Neural progenitor cell (in vitro differentiated cells): ENCODE results near the gene EXOC4. TPM values are rescaled to one million over a fixed set of nuclear protein-coding genes. Genes with fewer than 3 reads are reported as not detected.

ENCODE experiments used
- DNase-seq: peaks from one replicate; pipeline ENCODE4 v3.0.0-alpha.2; 2016; ENCODE audit warnings: low spot score
- H2AFZ ChIP-seq: fragments of 200-600 bp; sonication (generic); replicated peaks from 2 replicates; pipeline ENCODE4 v1.6.1; 2016; ENCODE audit warnings: antibody characterized with exemption
- H3F3A ChIP-seq: fragments of 200-600 bp; sonication (generic); 2 replicates; pipeline ENCODE4 v1.6.1; 2016; ENCODE audit warnings: antibody characterized with exemption, low read depth
- H3K27ac ChIP-seq: fragments of 200-600 bp; sonication (generic); 2 replicates; pipeline ENCODE4 v1.5.1; 2016; ENCODE audit warnings: mild to moderate bottlenecking
- H3K27me3 ChIP-seq: fragments of 200-600 bp; sonication (generic); 2 replicates; pipeline ENCODE4 v1.6.1; 2016; ENCODE audit warnings: mild to moderate bottlenecking, moderate library complexity
- H3K36me3 ChIP-seq: fragments of 200-600 bp; sonication (generic); 2 replicates; pipeline ENCODE4 v1.5.1; 2016
- H3K4me1 ChIP-seq: fragments of 200-600 bp; sonication (generic); 2 replicates; pipeline ENCODE4 v1.6.1; 2016; ENCODE audit warnings: mixed run types
- H3K4me2 ChIP-seq: fragments of 200-600 bp; sonication (generic); 2 replicates; pipeline ENCODE4 v1.6.1; 2016
- H3K4me3 ChIP-seq: fragments of 200-600 bp; sonication (generic); 2 replicates; pipeline ENCODE4 v1.5.1; 2016
- H3K79me2 ChIP-seq: fragments of 200-600 bp; sonication (generic); 2 replicates; pipeline ENCODE4 v1.6.1; 2016; ENCODE audit warnings: low read depth
- H3K9ac ChIP-seq: fragments of 200-600 bp; sonication (generic); 2 replicates; pipeline ENCODE4 v1.6.1; 2016
- H3K9me3 ChIP-seq: fragments of 200-600 bp; sonication (generic); 2 replicates; pipeline ENCODE4 v1.5.1; 2016; ENCODE audit warnings: low read depth
- H4K20me1 ChIP-seq: fragments of 200-600 bp; sonication (generic); 2 replicates; pipeline ENCODE4 v1.6.1; 2016; ENCODE audit warnings: low read depth
- H3K27ac Mint-ChIP-seq: 3 replicates; pipeline ENCODE4 v1.8.0; 2021; ENCODE audit warnings: mixed read lengths
- H3K27me3 Mint-ChIP-seq: 2 replicates; pipeline ENCODE4 v1.8.0; 2022; ENCODE audit warnings: low read depth, mild to moderate bottlenecking, inconsistent platforms, moderate library complexity, mixed read lengths; ENCODE audit not compliant: insufficient read depth
- H3K36me3 Mint-ChIP-seq: 3 replicates; pipeline ENCODE4 v1.8.0; 2021; ENCODE audit warnings: mixed read lengths
- H3K4me1 Mint-ChIP-seq: 3 replicates; pipeline ENCODE4 v1.8.0; 2021; ENCODE audit warnings: mixed read lengths
- H3K4me3 Mint-ChIP-seq: 3 replicates; pipeline ENCODE4 v1.8.0; 2021; ENCODE audit warnings: mild to moderate bottlenecking, moderate library complexity, mixed read lengths
- H3K9me3 Mint-ChIP-seq: 3 replicates; pipeline ENCODE4 v1.8.0; 2020; ENCODE audit warnings: mixed read lengths
- CTCF ChIP-seq: fragments of 200-600 bp; sonication (generic); IDR thresholded peaks from 2 replicates; pipeline ENCODE4 v1.5.1; 2017; ENCODE audit warnings: antibody characterized with exemption, mild to moderate bottlenecking
- EZH2 ChIP-seq: fragments of 200-600 bp; sonication (generic); IDR thresholded peaks from 2 replicates; pipeline ENCODE4 v1.6.1; 2017; ENCODE audit warnings: antibody characterized with exemption, mild to moderate bottlenecking, moderate library complexity
- EZH2phosphoT487 ChIP-seq: fragments of 200-600 bp; sonication (generic); IDR thresholded peaks from 2 replicates; pipeline ENCODE4 v1.6.1; 2017; ENCODE audit warnings: antibody characterized with exemption
- total RNA-seq: library from RNA; depleted of rRNA; stranded (reverse); fragments of >200 nt; gene quantifications from 2 replicates; pipeline ENCODE4 v1.2.3, GENCODE V29; 2015; ENCODE audit warnings: low replicate concordance

The EXOC4 gene
- total RNA-seq, 1 donor from 2014 or later: 129 TPM

- Mint-ChIP-seq H3K4me3 (no peak overlapping the region), H3K36me3 (no peaks in the 10 kb centered on the region), H3K9me3 (peaks cover 11% of the 10 kb centered on the region), H3K4me1 (no peaks in the 10 kb centered on the region), H3K27ac (no peak overlapping the region), H3K27me3 (peaks cover 2% of the 10 kb centered on the region)
- H3K4me2 ChIP-seq: no peak overlapping the region
- H3K36me3 ChIP-seq: no peaks in the 10 kb centered on the region
- H3F3A ChIP-seq: no peaks in the 10 kb centered on the region
- no peaks in the 10 kb centered on the region for H3K79me2 ChIP-seq
- no peak overlapping the region for H2AFZ ChIP-seq
- TF ChIP-seq EZH2: no peak
- H4K20me1 ChIP-seq: no peaks in the 10 kb centered on the region
- no peak overlapping the region for H3K4me3 ChIP-seq
- no peak overlapping the region for H3K9ac ChIP-seq
- no peaks in the 10 kb centered on the region for H3K4me1 ChIP-seq
- no peak overlapping the region for H3K27ac ChIP-seq
- no peak for DNase-seq
- peaks cover 6% of the 10 kb centered on the region for H3K9me3 ChIP-seq
- no peaks in the 10 kb centered on the region for H3K27me3 ChIP-seq
Observed at GRCh38 chr7:134098072-134098471, 845.2 kb downstream of the EXOC4 start.

- Histone ChIP-seq H3K9me3 (no peaks in the 10 kb centered on the region), H3K4me1 (no peaks in the 10 kb centered on the region), H3K27ac (no peak overlapping the region), H3K79me2 (no peaks in the 10 kb centered on the region), H3K9ac (no peak overlapping the region), H3K36me3 (no peaks in the 10 kb centered on the region), H3K4me3 (no peak overlapping the region), H4K20me1 (no peaks in the 10 kb centered on the region), H3K27me3 (no peaks in the 10 kb centered on the region), H3K4me2 (no peak overlapping the region), H3F3A (no peaks in the 10 kb centered on the region), H2AFZ (no peak overlapping the region)
- H3K4me3 Mint-ChIP-seq: no peak overlapping the region
- H3K27ac Mint-ChIP-seq: no peak overlapping the region
- no peaks in the 10 kb centered on the region for H3K27me3 Mint-ChIP-seq
- no peaks in the 10 kb centered on the region for H3K36me3 Mint-ChIP-seq
- DNase-seq: no peak
- no peak for TF ChIP-seq EZH2phosphoT487
- no peak for TF ChIP-seq CTCF
- no peak for TF ChIP-seq EZH2
- no peaks in the 10 kb centered on the region for H3K4me1 Mint-ChIP-seq
- no peaks in the 10 kb centered on the region for H3K9me3 Mint-ChIP-seq
Observed at GRCh38 chr7:134101716-134102115, 848.8 kb downstream of the EXOC4 start.

- no peak for TF ChIP-seq EZH2phosphoT487
- no peak for TF ChIP-seq EZH2
- TF ChIP-seq CTCF: no peak
- H3K27me3 Mint-ChIP-seq: no peaks in the 10 kb centered on the region
- H3K4me3 Mint-ChIP-seq: no peak overlapping the region
- no peaks in the 10 kb centered on the region for H3K4me1 Mint-ChIP-seq
- Histone ChIP-seq H3K9me3 (no peaks in the 10 kb centered on the region), H3K27me3 (no peaks in the 10 kb centered on the region), H3K36me3 (no peaks in the 10 kb centered on the region), H4K20me1 (no peaks in the 10 kb centered on the region), H3F3A (no peaks in the 10 kb centered on the region), H3K27ac (no peak overlapping the region), H3K4me3 (no peak overlapping the region), H3K4me1 (no peaks in the 10 kb centered on the region), H2AFZ (no peak overlapping the region), H3K4me2 (no peak overlapping the region), H3K79me2 (no peaks in the 10 kb centered on the region), H3K9ac (no peak overlapping the region)
- no peak for DNase-seq
- H3K27ac Mint-ChIP-seq: no peak overlapping the region
- no peaks in the 10 kb centered on the region for H3K36me3 Mint-ChIP-seq
- no peaks in the 10 kb centered on the region for H3K9me3 Mint-ChIP-seq
Observed at GRCh38 chr7:134104166-134104565, 851.3 kb downstream of the EXOC4 start.

GRCh38 chr7:134105841-134106240 is 853.0 kb downstream of the EXOC4 start:
- Histone ChIP-seq H3K9me3 (no peaks in the 10 kb centered on the region), H3K4me2 (no peak overlapping the region), H4K20me1 (no peaks in the 10 kb centered on the region), H2AFZ (no peak overlapping the region), H3K4me1 (no peaks in the 10 kb centered on the region), H3K27me3 (no peaks in the 10 kb centered on the region), H3K79me2 (no peaks in the 10 kb centered on the region), H3K27ac (no peak overlapping the region), H3F3A (no peaks in the 10 kb centered on the region), H3K36me3 (no peaks in the 10 kb centered on the region), H3K4me3 (no peak overlapping the region), H3K9ac (no peak overlapping the region)
- no peaks in the 10 kb centered on the region for H3K4me1 Mint-ChIP-seq
- no peaks in the 10 kb centered on the region for H3K9me3 Mint-ChIP-seq
- H3K4me3 Mint-ChIP-seq: no peak overlapping the region
- no peaks in the 10 kb centered on the region for H3K36me3 Mint-ChIP-seq
- no peak overlapping the region for H3K27ac Mint-ChIP-seq
- TF ChIP-seq EZH2phosphoT487: no peak
- TF ChIP-seq CTCF: no peak
- TF ChIP-seq EZH2: no peak
- DNase-seq: no peak
- no peaks in the 10 kb centered on the region for H3K27me3 Mint-ChIP-seq
